Aorta (tissue), 5 donors: ENCODE data around the gene SLC37A2. TPM values are rescaled to one million over a fixed set of nuclear protein-coding genes. Genes with fewer than 3 reads are reported as not detected.
"Not testable (repeated sequence)": the region's sequence is repeated elsewhere in the genome, so short reads cannot be mapped to it uniquely, and the experiment has no call there.

Experiments used
- ATAC-seq: fragments of 200-7000 bp; cut with Tn5 transposase; one replicate; pipeline ENCODE4 v1.9.1; 2022; ENCODE audit warnings: moderate library complexity; ENCODE audit not compliant: low FRiP score
- DNase-seq, 2 donors: peaks; one replicate each; pipeline ENCODE4 v3.0.0-alpha.2; 2020
- H3K27ac ChIP-seq, 2 donors: one replicate each; pipeline ENCODE4 v1.5.1; 2013; ENCODE audit warnings: low read length in 2 of 2, mild to moderate bottlenecking in 2 of 2, moderate library complexity in 2 of 2, control low read depth in 1 of 2, inconsistent platforms in 1 of 2, low read depth in 1 of 2
- H3K27me3 ChIP-seq, 2 donors: one replicate each; pipeline ENCODE4 v1.6.1; 2013; ENCODE audit warnings: control low read depth in 1 of 2, low read length in 1 of 2, mild to moderate bottlenecking in 1 of 2, moderate library complexity in 1 of 2; ENCODE audit not compliant: insufficient read depth in 2 of 2, control insufficient read depth in 1 of 2
- H3K36me3 ChIP-seq, 2 donors: one replicate each; pipeline ENCODE4 v1.6.1; 2013; ENCODE audit warnings: control low read depth in 1 of 2, low read length in 1 of 2, mild to moderate bottlenecking in 1 of 2; ENCODE audit not compliant: insufficient read depth in 2 of 2, control insufficient read depth in 1 of 2
- H3K4me1 ChIP-seq, 2 donors: one replicate each; pipeline ENCODE4 v1.6.1; 2013; ENCODE audit warnings: low read length in 2 of 2, control low read depth in 1 of 2, mild to moderate bottlenecking in 1 of 2, moderate library complexity in 1 of 2; ENCODE audit not compliant: insufficient read depth in 2 of 2, control insufficient read depth in 1 of 2
- H3K4me3 ChIP-seq, 2 donors: one replicate each; pipeline ENCODE4 v1.5.1; 2013; ENCODE audit warnings: low read length in 2 of 2, control low read depth in 1 of 2, mild to moderate bottlenecking in 1 of 2
- H3K9me3 ChIP-seq: one replicate; pipeline ENCODE4 v1.6.1; 2013; ENCODE audit warnings: mild to moderate bottlenecking, low read length; ENCODE audit not compliant: control insufficient read depth
- WGBS, 2 donors: extraction: QIAGEN DNeasy Blood & Tissue Kit; methylation state at CpG; one replicate each; pipeline ENCODE4 v1.1.7; 2013; 5-methylcytosine and 5-hydroxymethylcytosine counted together
- intact Hi-C, 2 donors: fragments of 100-400 bp; cut with DNase I; formaldehyde crosslinking; loops; one replicate each; pipeline versions ENCODE4 v1.14.2 to v1.15.0; 2022
- polyA plus RNA-seq, 2 donors: library from polyadenylated mRNA; stranded (reverse); fragments of 200-250 nt; gene quantifications; one replicate each; pipeline ENCODE4 v1.2.3, GENCODE V29; 2013
- total RNA-seq, 2 donors: library from RNA; stranded (reverse); fragmentation: NEBNext Ultra II Directional; extraction: Animal tissue kit (Norgen Biotek cat#: 25700); gene quantifications; one replicate each; pipeline ENCODE4 v1.2.1, GENCODE V29; 2021
- donor health status: healthy with polysubstance abuse.
- donor health status: Bipolar disorder and iron deficiency.
- donor health status: DM: no; HTN: no; CAD: no.
- donor health status: DM: no; HTN: no; CAD: no.
- donor health status: DM: yes; HTN: yes; CAD: no.

SLC37A2 gene
- total and polyA plus RNA-seq, 4 donors, result 0.72 to 11.8 (median 7.9) TPM

DNA sequence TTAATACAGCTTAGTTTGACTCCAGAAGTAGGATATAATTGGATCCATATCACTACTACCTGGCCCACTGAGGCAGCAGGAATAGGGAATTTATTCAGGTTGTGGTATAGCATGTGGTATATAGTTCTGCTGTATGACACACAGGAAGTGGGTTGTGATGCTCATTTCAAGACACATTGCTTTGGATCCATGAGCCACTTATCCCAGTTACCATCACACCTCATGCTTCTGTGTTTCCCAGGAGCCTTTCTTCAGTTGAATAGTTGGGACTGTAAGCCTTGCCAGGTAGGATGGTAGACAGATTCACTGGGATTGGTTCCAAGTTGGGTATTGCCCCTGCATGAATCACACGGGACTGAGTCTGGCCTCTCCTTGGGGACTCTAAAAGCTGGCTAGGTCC is 9.9 kb upstream of the SLC37A2 start:
- Histone ChIP-seq H3K4me3 (no peak overlapping the region), H3K27ac (no peak overlapping the region), H3K36me3 (no peaks in the 10 kb centered on the region), H3K4me1 (no peaks in the 10 kb centered on the region), H3K27me3 (no peaks in the 10 kb centered on the region), H3K9me3 (no peaks in the 10 kb centered on the region)
- ATAC-seq (no peak), DNase-seq (no peak)
- 45 to 63% methylated on average over 1 of the region's 1 CpG for WGBS, 2 donors
- intact Hi-C loops, result no loop called here

DNA sequence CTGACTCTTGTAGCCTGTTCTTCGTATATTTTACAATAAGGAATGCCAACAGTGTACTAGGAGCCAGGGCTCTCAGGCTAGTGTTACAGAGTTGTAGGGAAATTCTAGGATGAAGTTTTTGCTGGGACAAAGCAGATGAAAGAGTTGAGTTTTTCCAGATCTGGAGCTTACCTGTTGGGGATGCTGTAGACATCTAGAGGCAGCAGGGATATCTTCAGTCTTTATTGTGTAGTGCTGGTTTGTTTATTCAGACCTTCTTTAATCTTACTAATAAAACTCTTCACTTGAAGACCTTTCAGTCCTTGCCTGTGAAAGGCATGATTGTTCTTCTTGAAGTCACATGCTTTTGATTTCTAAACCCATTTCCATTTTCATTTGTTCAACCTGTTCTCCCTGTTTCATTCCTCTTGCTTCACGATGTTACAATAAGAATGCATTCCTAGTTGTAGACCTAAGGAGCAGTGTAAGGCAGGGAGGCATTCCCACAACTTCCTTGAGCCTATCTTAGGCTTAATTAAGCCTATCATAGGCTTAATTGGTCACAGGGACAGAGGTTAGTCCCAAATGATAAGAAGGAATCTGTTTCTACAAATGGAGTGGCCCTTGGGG is 7.9 kb upstream of the SLC37A2 start:
- no peaks in the 10 kb centered on the region for H3K4me1 ChIP-seq
- no peaks in the 10 kb centered on the region for H3K27me3 ChIP-seq
- ATAC-seq (no peak), DNase-seq (no peak)
- no peak overlapping the region for H3K27ac ChIP-seq
- WGBS, 2 donors, result 60 to 64% methylated on average over 2 of the region's 2 CpGs
- H3K36me3 ChIP-seq, result no peaks in the 10 kb centered on the region
- H3K9me3 ChIP-seq, result no peaks in the 10 kb centered on the region
- H3K4me3 ChIP-seq, result no peak overlapping the region
- intact Hi-C loops, result no loop called here

DNA sequence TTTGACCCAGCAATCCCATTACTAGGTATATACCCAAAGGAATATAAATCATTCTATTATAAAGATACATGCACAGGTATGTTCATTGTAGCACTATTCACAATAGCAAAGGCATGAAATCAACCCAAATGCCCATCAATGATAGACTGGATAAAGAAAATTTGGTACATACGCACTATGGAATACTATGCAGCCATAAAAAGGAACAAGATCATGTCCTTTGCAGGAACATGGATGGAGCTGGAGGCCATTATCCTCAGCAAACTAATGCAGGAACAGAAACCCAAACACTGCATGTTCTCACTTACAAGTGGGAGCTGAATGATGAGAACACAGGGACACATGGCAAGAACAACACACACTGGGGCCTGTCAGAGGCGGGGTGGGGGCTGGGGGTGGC is 7.0 kb upstream of the SLC37A2 start:
- 97 to 100% methylated on average over 2 of the region's 2 CpGs for WGBS, 2 donors
- H3K27me3 ChIP-seq, H3K9me3 ChIP-seq, H3K36me3 ChIP-seq, H3K27ac ChIP-seq, intact Hi-C loops, H3K4me1 ChIP-seq, DNase-seq, H3K4me3 ChIP-seq, ATAC-seq: not testable (repeated sequence)

DNA sequence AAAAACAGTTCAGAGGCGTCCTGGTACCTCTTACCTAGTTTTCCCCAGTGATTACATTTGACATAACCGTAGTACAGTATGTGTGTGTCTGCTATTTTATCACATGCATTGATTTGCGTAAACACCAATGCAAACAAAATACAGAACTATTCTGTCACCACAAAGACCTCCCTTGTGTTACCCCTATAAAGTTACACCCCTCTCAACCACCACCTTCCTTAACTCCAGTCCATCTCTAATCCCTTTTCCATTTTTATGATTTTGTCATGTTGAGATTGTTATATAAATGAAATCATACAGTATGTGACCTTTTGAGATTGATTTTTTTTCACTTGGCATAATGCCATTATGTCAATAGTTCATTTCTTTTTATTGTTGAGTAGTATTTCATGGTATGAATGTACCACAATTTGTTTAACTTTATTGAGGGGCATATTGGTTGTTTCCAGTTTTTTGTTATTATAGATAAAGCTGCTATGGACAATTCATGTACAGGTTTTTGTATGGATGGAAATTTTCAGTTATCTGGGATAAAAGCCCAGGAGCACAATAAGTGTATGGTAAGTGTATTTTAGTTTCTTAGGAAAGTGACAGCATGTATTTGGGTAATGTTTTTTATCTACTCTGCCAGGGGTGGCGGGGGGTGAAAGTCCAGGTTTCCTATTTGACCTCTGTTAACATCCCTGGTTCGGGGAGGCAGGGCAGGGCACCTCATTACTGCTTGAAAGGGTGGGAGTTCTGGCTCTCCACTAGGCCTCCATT is 6.0 kb upstream of the SLC37A2 start:
- no peaks in the 10 kb centered on the region for H3K9me3 ChIP-seq
- no peak overlapping the region for H3K4me3 ChIP-seq
- ATAC-seq (no peak), DNase-seq (no peak)
- intact Hi-C loops, result no loop called here
- no peaks in the 10 kb centered on the region for H3K4me1 ChIP-seq
- H3K36me3 ChIP-seq, result no peaks in the 10 kb centered on the region
- no peaks in the 10 kb centered on the region for H3K27me3 ChIP-seq
- H3K27ac ChIP-seq, result no peak overlapping the region
- WGBS, 2 donors, result 79 to 83% methylated on average over 5 of the region's 5 CpGs

DNA sequence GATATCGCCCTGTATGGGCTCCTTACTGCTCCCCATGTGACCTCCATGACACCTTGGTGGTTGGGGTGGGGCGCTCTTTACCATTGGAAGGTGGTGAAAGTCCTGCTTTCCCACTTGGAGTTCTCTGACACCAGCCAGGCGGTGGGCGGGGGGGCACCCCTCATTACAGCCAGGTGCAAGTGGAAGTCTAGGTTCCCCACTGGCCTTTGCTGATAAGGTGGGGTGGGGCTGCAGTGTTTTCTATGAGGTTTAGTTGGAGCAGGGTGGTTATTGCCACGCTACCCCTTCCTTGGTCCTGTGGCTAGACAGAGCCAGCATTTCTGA is 5.5 kb upstream of the SLC37A2 start:
- H3K4me3 ChIP-seq, result no peak overlapping the region
- WGBS, 2 donors, result 94 to 96% methylated on average over 5 of the region's 5 CpGs
- no peak for ATAC-seq
- H3K27me3 ChIP-seq, result no peaks in the 10 kb centered on the region
- intact Hi-C loops, result no loop called here
- H3K9me3 ChIP-seq, result no peaks in the 10 kb centered on the region
- no peak for DNase-seq
- no peaks in the 10 kb centered on the region for H3K4me1 ChIP-seq
- no peak overlapping the region for H3K27ac ChIP-seq
- H3K36me3 ChIP-seq, result no peaks in the 10 kb centered on the region

DNA sequence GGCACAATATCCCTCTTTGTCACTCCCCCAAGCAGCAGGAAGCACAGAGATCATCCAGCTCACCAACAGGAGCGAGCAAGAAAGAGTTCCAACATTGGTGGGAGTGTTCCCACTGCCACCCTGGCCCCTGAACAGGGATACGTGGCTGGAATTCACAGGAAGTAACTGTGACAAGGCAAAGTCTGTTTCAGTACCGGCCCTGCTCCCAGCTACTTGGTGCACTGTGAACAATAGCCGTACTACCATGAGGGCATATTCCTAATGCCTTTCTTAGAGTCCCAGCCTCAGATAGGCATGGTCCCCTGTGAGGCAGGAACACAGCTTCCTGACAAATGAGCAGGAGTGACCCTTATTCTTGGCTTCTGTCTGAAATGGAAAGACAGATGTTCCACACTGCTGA is 1.8 kb upstream of the SLC37A2 start:
- DNase-seq, result no peak
- 75% methylated on average over 4 of the region's 4 CpGs for WGBS, 2 donors
- ATAC-seq, result no peak
- no peak overlapping the region for H3K4me3 ChIP-seq
- no peaks in the 10 kb centered on the region for H3K9me3 ChIP-seq
- no peaks in the 10 kb centered on the region for H3K27me3 ChIP-seq
- no peaks in the 10 kb centered on the region for H3K4me1 ChIP-seq
- H3K27ac ChIP-seq, result no peak overlapping the region
- intact Hi-C loops, result no loop called here
- no peaks in the 10 kb centered on the region for H3K36me3 ChIP-seq

DNA sequence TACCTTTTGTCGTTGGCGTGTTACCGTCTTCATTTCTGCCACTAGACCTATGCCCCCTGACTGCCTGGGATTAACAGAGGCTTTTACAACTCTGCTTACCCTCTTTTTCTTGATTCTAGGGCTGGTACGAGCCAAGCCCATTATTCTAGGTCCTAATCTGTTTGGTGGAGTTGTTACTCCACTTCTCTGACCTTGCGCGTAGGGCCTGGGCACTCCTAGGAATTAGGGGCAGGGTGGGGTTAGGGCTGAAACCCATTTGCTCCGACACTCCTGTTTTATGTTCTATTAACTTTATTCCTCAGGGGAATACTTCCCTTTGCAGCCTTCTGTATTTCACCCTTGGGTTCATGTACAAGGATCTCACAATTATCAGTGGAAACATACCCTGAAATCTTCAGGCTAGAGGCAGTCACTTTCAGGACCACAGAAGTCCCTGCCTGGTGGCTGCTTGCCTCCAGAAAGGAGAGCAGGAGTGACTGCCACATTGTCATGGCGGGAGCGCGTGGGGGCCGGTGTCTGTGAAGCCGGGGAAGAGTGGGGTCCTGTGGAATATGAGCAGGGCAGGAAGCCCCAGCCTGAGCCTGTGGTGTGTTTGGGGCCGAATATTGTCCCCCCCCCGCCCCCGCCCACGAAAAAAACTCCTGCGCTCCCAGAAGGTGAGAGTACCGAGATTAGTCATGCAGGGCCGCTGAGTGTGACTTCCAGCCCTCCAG is 731 bp upstream of the SLC37A2 start:
- Histone ChIP-seq H3K36me3 (no peaks in the 10 kb centered on the region), H3K9me3 (no peaks in the 10 kb centered on the region), H3K27ac (no peak overlapping the region), H3K4me3 (peak overlapping the region; percentile 37 to 58), H3K27me3 (no peaks in the 10 kb centered on the region), H3K4me1 (no peaks in the 10 kb centered on the region)
- DNase-seq (no peak), ATAC-seq (peak; percentile 8)
- 39 to 46% methylated on average over 19 of the region's 19 CpGs for WGBS, 2 donors
- intact Hi-C loops, result no loop called here

DNA sequence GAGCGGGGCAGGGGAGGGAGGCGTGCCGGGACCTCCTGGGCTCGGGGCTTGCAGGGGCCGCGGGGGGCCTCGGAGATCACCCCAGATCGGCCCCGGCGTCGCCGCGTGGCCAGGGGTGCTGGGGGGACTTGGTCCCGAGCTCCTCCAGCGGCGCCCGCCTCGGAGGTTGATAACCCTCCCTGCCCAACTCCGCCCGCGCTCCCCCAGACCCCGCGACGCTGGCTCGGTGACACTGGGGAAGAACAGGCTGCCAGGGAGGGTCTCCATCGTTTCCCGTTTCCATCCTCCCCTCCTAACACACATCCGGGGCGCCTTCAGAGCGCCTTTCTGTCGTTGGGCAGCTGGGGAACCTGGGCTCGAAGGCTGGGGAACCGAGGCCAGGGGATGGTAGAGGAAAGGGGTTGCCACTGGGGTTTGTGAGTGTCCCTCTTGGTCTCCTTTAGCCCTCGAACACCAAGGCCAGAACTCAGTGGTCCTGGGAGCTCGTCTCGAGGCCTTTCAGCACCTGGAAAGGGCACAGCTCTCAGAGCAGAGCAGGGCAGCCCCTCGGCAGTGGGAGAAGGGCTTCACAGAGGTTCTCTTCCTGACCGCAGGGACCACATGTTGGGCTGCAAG is 431 bp downstream of the SLC37A2 start:
- H3K4me1 ChIP-seq, result no peaks in the 10 kb centered on the region
- H3K36me3 ChIP-seq, result no peaks in the 10 kb centered on the region
- intact Hi-C loops, result no loop called here
- H3K27me3 ChIP-seq, result no peaks in the 10 kb centered on the region
- H3K4me3 ChIP-seq, result peak overlapping the region; percentile 37 to 58
- no peak for ATAC-seq
- no peaks in the 10 kb centered on the region for H3K9me3 ChIP-seq
- peak in 1 of 2 donors; percentile 77 for DNase-seq
- no peak overlapping the region for H3K27ac ChIP-seq
- 3 to 4% methylated on average over 32 to 38 of the region's 38 CpGs for WGBS, 2 donors
